H9 (cell line): Measurements from ENCODE around the gene CRYBB1. TPM values are rescaled to one million over a fixed set of nuclear protein-coding genes. Genes with fewer than 3 reads are reported as not detected.

ENCODE experiments used
- DNase-seq: peaks from one replicate; pipeline ENCODE4 v3.0.0-alpha.2; 2017
- H2AFZ ChIP-seq: one replicate; pipeline ENCODE4 v1.6.1; 2013; ENCODE audit warnings: mild to moderate bottlenecking, low read length, control low read depth, moderate library complexity
- H2AK5ac ChIP-seq: 2 replicates; pipeline ENCODE4 v1.6.1; 2013; ENCODE audit warnings: low read length, control low read depth, mixed read lengths; ENCODE audit not compliant: insufficient read length
- H2BK120ac ChIP-seq: one replicate; pipeline ENCODE4 v1.6.1; 2013; ENCODE audit warnings: low read depth, mild to moderate bottlenecking, low read length, control low read depth, inconsistent platforms; ENCODE audit not compliant: poor library complexity, severe bottlenecking
- H2BK12ac ChIP-seq: 2 replicates; pipeline ENCODE4 v1.6.1; 2013; ENCODE audit warnings: low read length, control low read depth, mixed read lengths, low read depth; ENCODE audit not compliant: insufficient read length
- H2BK15ac ChIP-seq: 2 replicates; pipeline ENCODE4 v1.6.1; 2013; ENCODE audit warnings: low read depth, low read length, control low read depth
- H2BK20ac ChIP-seq: one replicate; pipeline ENCODE4 v1.6.1; 2013; ENCODE audit warnings: low read depth, mild to moderate bottlenecking, low read length, control low read depth, inconsistent platforms; ENCODE audit not compliant: poor library complexity, severe bottlenecking
- H2BK5ac ChIP-seq: 2 replicates; pipeline ENCODE4 v1.6.1; 2013; ENCODE audit warnings: low read length, control low read depth, mixed read lengths; ENCODE audit not compliant: insufficient read length
- H3K14ac ChIP-seq: 2 replicates; pipeline ENCODE4 v1.6.1; 2013; ENCODE audit warnings: low read length, control low read depth; ENCODE audit not compliant: insufficient read depth
- H3K18ac ChIP-seq: 2 replicates; pipeline ENCODE4 v1.6.1; 2013; ENCODE audit warnings: low read depth, mild to moderate bottlenecking, mixed read lengths, low read length, control low read depth; ENCODE audit not compliant: insufficient read length
- H3K23ac ChIP-seq: 2 replicates; pipeline ENCODE4 v1.6.1; 2013; ENCODE audit warnings: low read length, control low read depth, mixed read lengths, low read depth; ENCODE audit not compliant: insufficient read length
- H3K23me2 ChIP-seq: 2 replicates; pipeline ENCODE4 v1.6.1; 2013; ENCODE audit warnings: low read depth, mild to moderate bottlenecking, mixed read lengths, low read length, control low read depth; ENCODE audit not compliant: insufficient read length, poor library complexity, severe bottlenecking
- H3K27ac ChIP-seq: 2 replicates; pipeline ENCODE4 v1.5.1; 2013; ENCODE audit warnings: low read length, control low read depth, mixed read lengths, low read depth; ENCODE audit not compliant: insufficient read length
- H3K27me3 ChIP-seq: 2 replicates; pipeline ENCODE4 v1.6.1; 2013; ENCODE audit warnings: low read length, control low read depth, inconsistent platforms; ENCODE audit not compliant: insufficient read depth
- H3K4ac ChIP-seq: 2 replicates; pipeline ENCODE4 v1.6.1; 2013; ENCODE audit warnings: low read depth, mild to moderate bottlenecking, control low read depth, inconsistent platforms, low read length, moderate library complexity
- H3K4me1 ChIP-seq: 2 replicates; pipeline ENCODE4 v1.6.1; 2013; ENCODE audit warnings: low read length, control low read depth, inconsistent platforms; ENCODE audit not compliant: insufficient read depth
- H3K4me2 ChIP-seq: 2 replicates; pipeline ENCODE4 v1.6.1; 2013; ENCODE audit warnings: low read length, control low read depth, mixed read lengths; ENCODE audit not compliant: insufficient read length, insufficient read depth
- H3K56ac ChIP-seq: 2 replicates; pipeline ENCODE4 v1.6.1; 2013; ENCODE audit warnings: low read depth, mild to moderate bottlenecking, mixed read lengths, low read length, control low read depth; ENCODE audit not compliant: insufficient read length
- H3K79me1 ChIP-seq: 2 replicates; pipeline ENCODE4 v1.6.1; 2013; ENCODE audit warnings: low read depth, mild to moderate bottlenecking, moderate library complexity, low read length, control low read depth, inconsistent platforms; ENCODE audit not compliant: insufficient read depth, poor library complexity, severe bottlenecking
- H3K79me2 ChIP-seq: 2 replicates; pipeline ENCODE4 v1.6.1; 2013; ENCODE audit warnings: low read length, control low read depth, inconsistent platforms; ENCODE audit not compliant: insufficient read depth
- H3K9ac ChIP-seq: 2 replicates; pipeline ENCODE4 v1.6.1; 2013; ENCODE audit warnings: low read length, control low read depth, mixed read lengths; ENCODE audit not compliant: insufficient read length; ENCODE audit errors: extremely low read depth
- H3K9me3 ChIP-seq: one replicate; pipeline ENCODE4 v1.6.1; 2013; ENCODE audit warnings: low read depth, low read length, inconsistent platforms; ENCODE audit not compliant: control insufficient read depth
- H3T11ph ChIP-seq: one replicate; pipeline ENCODE4 v1.6.1; 2013; ENCODE audit warnings: mild to moderate bottlenecking, low read length, control low read depth, inconsistent platforms
- H4K20me1 ChIP-seq: one replicate; pipeline ENCODE4 v1.6.1; 2013; ENCODE audit not compliant: control insufficient read depth, insufficient read length, insufficient read depth
- H4K5ac ChIP-seq: 2 replicates; pipeline ENCODE4 v1.6.1; 2013; ENCODE audit warnings: low read depth, mild to moderate bottlenecking, mixed read lengths, low read length, control low read depth; ENCODE audit not compliant: insufficient read length
- H4K8ac ChIP-seq: replicated peaks from 2 replicates; pipeline ENCODE4 v1.6.1; 2013; ENCODE audit warnings: low read length, control low read depth, mixed read lengths, low read depth; ENCODE audit not compliant: insufficient read length
- H4K91ac ChIP-seq: 2 replicates; pipeline ENCODE4 v1.6.1; 2013; ENCODE audit warnings: low read depth, mild to moderate bottlenecking, moderate library complexity, mixed read lengths, low read length, control low read depth; ENCODE audit not compliant: insufficient read length
- H3K27ac Mint-ChIP-seq, 3 experiments: 2 replicates in 2 of 3; 3 replicates in 1 of 3; pipeline ENCODE4 v1.8.0; 2020 to 2021; ENCODE audit warnings: mixed read lengths in 3 of 3, mild to moderate bottlenecking in 1 of 3, moderate library complexity in 1 of 3
- H3K27me3 Mint-ChIP-seq: 2 replicates; pipeline ENCODE4 v1.8.0; 2021; ENCODE audit warnings: low read depth, mild to moderate bottlenecking, moderate library complexity, mixed read lengths
- H3K36me3 Mint-ChIP-seq, 3 experiments: 2 replicates in 2 of 3; 3 replicates in 1 of 3; pipeline ENCODE4 v1.8.0; 2020 to 2021; ENCODE audit warnings: low read depth in 3 of 3, mixed read lengths in 3 of 3; ENCODE audit not compliant: insufficient read depth in 1 of 3
- H3K4me1 Mint-ChIP-seq, 2 experiments: 2 replicates each; pipeline ENCODE4 v1.8.0; 2020; ENCODE audit warnings: mixed read lengths in 2 of 2
- H3K4me3 Mint-ChIP-seq, 2 experiments: 2 replicates in 1 of 2; 3 replicates in 1 of 2; pipeline ENCODE4 v1.8.0; 2020 to 2021; ENCODE audit warnings: mild to moderate bottlenecking in 2 of 2, mixed read lengths in 2 of 2, moderate library complexity in 1 of 2
- H3K9me3 Mint-ChIP-seq, 2 experiments: 2 replicates in 1 of 2; 3 replicates in 1 of 2; pipeline ENCODE4 v1.8.0; 2020; ENCODE audit warnings: mild to moderate bottlenecking in 2 of 2, mixed read lengths in 2 of 2, moderate library complexity in 1 of 2
- CTCF ChIP-seq: fragments of 200-600 bp; sonication (generic); conservative IDR thresholded peaks from 3 replicates; pipeline ENCODE4 v1.8.0; 2021; ENCODE audit warnings: antibody characterized with exemption, mild to moderate bottlenecking
- WGBS: extraction: QIAGEN DNeasy Blood & Tissue Kit; methylation state at CpG from one replicate; pipeline ENCODE4 v1.1.7; 2013; ENCODE audit warnings: missing lambda C conversion rate, low lambda C conversion rate, mixed read lengths; ENCODE audit not compliant: insufficient read length; ENCODE audit errors: extremely low coverage; 5-methylcytosine and 5-hydroxymethylcytosine counted together
- total RNA-seq: library from RNA; stranded (reverse); gene quantifications from 2 replicates; pipeline ENCODE4 v1.2.1, GENCODE V29; 2021

Gene CRYBB1
- total RNA-seq, 1 experiment from 2014 or later: 5.4 TPM

DNA sequence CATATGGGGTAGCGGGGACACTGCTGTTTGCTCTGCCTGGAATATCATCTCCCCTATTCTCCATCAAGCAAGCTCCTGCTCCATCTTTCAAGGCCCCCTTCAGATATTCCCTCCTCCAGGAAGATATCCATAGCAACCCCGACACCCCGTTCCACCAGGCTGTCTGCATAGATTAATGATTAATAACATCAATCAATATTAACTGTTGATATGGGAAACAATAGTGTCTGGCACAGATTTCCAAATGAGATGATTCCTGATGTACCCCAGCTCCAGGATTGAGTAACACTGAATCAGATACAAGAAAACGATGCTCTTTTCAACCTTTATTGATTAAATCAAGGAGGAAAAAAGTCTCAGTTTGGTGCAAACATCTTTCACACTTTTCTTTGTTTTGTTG is 20.3 kb downstream of the CRYBB1 start:
- Mint-ChIP-seq H3K36me3 (no peaks in the 10 kb centered on the region), H3K4me1 (peaks cover 14 to 19% of the 10 kb centered on the region in 2 experiments), H3K27me3 (peaks cover 10% of the 10 kb centered on the region), H3K9me3 (no peaks in the 10 kb centered on the region; a peak in 1 of 5 replicates), H3K4me3 (no peak overlapping the region), H3K27ac (no peak overlapping the region)
- Histone ChIP-seq H3K27ac (no peak overlapping the region), H4K5ac (no peak overlapping the region), H3K4ac (no peak overlapping the region), H3K23ac (no peak overlapping the region), H3K56ac (no peak overlapping the region), H2BK20ac (no peak overlapping the region), H2BK15ac (no peak overlapping the region), H3K9ac (no peak overlapping the region), H4K91ac (no peak overlapping the region), H2BK120ac (no peak overlapping the region), H3K4me2 (no peak overlapping the region), H3K23me2 (no peaks in the 10 kb centered on the region), H2BK5ac (no peak overlapping the region), H3K27me3 (no peaks in the 10 kb centered on the region), H3K79me1 (no peaks in the 10 kb centered on the region), H4K20me1 (no peaks in the 10 kb centered on the region), H2AK5ac (no peak overlapping the region), H3K14ac (no peak overlapping the region), H3T11ph (no peak overlapping the region), H3K18ac (no peak overlapping the region), H3K9me3 (no peaks in the 10 kb centered on the region), H4K8ac (no peak overlapping the region), H2AFZ (no peak overlapping the region), H2BK12ac (no peak overlapping the region), H3K4me1 (no peaks in the 10 kb centered on the region), H3K79me2 (no peaks in the 10 kb centered on the region)
- TF ChIP-seq CTCF: no peak
- no CpG with 5 or more reads among the region's 4 CpGs for WGBS
- DNase-seq: no peak
